ENCODE data around the gene TRIM77. TPM values are rescaled to one million over a fixed set of nuclear protein-coding genes. Genes with fewer than 3 reads are reported as not detected.

TRIM77 gene
- not detected in 2 replicates for total RNA-seq (ENCODE audit: low replicate concordance)

GRCh38 chr11:89709999-89710398, at the start of gene TRIM77:
Gene TRIM77 (plus strand): TSS chr11:89710299. CDS start chr11:89710299, 0 bp downstream.

Other genes with a start within 250 kb of the TRIM77 start
- gene NOX4, start 218.9 kb upstream of the TRIM77 start, total RNA-seq (ENCODE audit: low replicate concordance), result 0.23 and 17.9 TPM in 2 replicates
- gene TRIM49, start 98.3 kb downstream of the TRIM77 start, total RNA-seq (ENCODE audit: low replicate concordance), result not detected in 2 replicates
- not detected in 2 replicates for gene TRIM64B, start 168.2 kb downstream of the TRIM77 start, total RNA-seq (ENCODE audit: low replicate concordance)
- not detected in 2 replicates for gene TRIM49D1, start 211.9 kb downstream of the TRIM77 start, total RNA-seq (ENCODE audit: low replicate concordance)
- not detected in 2 replicates for gene TRIM49D2, start 213.8 kb downstream of the TRIM77 start, total RNA-seq (ENCODE audit: low replicate concordance)

All from smooth muscle cell of the coronary artery (primary cell).